ENCODE measurements around the gene PTPRN2. TPM values are rescaled to one million over a fixed set of nuclear protein-coding genes. Genes with fewer than 3 reads are reported as not detected.

PTPRN2 gene
- total and polyA plus RNA-seq, 2 of the 13 experiments (the other 11 are each of a cell fraction or from before 2014, with no cell fraction given) = 2.5 to 24.2 TPM

DNA sequence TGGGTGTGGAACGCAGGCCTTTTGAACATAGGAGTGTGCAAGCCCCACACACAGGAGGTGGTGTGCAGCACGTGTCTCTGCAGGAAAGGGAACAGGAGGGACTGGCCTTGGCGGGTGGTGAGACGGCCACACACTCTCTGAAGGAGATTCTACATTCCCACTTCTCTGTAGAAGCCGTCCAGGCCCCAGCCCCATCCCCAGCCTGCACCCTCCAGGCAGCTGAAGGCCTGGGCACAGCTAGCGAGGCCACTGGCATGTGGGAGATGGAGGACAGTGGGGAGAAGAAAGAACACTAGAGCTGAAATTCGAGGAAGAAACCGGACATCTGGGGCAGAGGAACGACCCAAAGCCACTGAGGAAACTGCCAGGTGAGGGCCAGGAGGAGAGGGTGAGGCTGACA is 743.5 kb downstream of the PTPRN2 start:
- 52% methylated on average over 9 of the region's 9 CpGs for WGBS (ENCODE audit: low lambda C conversion rate)
- Histone ChIP-seq H2AFZ (ENCODE audit: low read length) (no peak overlapping the region), H3K27me3 (ENCODE audit: control insufficient read depth in 1 of 2, insufficient read depth in 2 of 2, low read length in 2 of 2) (peaks cover 3 to 21% of the 10 kb centered on the region in 2 experiments; a peak in 2 of 5 replicates), H3K4me3 (replicated peaks in 1 of 3; ENCODE audit: insufficient read depth in 1 of 3, low read depth in 2 of 3, low read length in 3 of 3) (no peak overlapping the region), H3K36me3 (replicated peaks in 1 of 2; ENCODE audit: control insufficient read depth in 1 of 2, insufficient read depth in 2 of 2, low read length in 2 of 2) (no peaks in the 10 kb centered on the region), H3K4me2 (ENCODE audit: low read depth, low read length) (no peak overlapping the region), H3K9ac (ENCODE audit: insufficient read depth, low read depth, low read length) (no peak overlapping the region), H3K9me3 (ENCODE audit: low read length) (no peaks in the 10 kb centered on the region), H3K4me1 (ENCODE audit: insufficient read depth, low read length) (no peaks in the 10 kb centered on the region), H4K20me1 (ENCODE audit: insufficient read depth, low read length) (peaks cover 13% of the 10 kb centered on the region; the same call in 1 of the 2 replicates), H3K79me2 (ENCODE audit: insufficient read depth, low read length) (no peaks in the 10 kb centered on the region), H3K27ac (ENCODE audit: extremely low read length, insufficient read depth, low read length) (no peak overlapping the region)
- intact Hi-C loops (cut with micrococcal nuclease; ENCODE audit: unreplicated experiment) (no loop called here), in situ Hi-C loops (cut with HindIII; ENCODE audit: extremely low pct_ligation_motif_present, low pct_unique_long_range_greater_than_20kb) (no loop called here)
- FAIRE-seq = no peak
- BruUV-seq (replicated peaks) = no TSS peak
- ATAC-seq = no peak
- TF ChIP-seq NCOA5 (CRISPR knock-in tag; IDR thresholded peaks at IDR 0.05) (no peak), SRY (CRISPR knock-in tag; IDR thresholded peaks at IDR 0.05) (no peak), ZFP90 (CRISPR knock-in tag; IDR thresholded peaks at IDR 0.05; ENCODE audit: borderline replicate concordance) (no peak), SMAD3 (CRISPR knock-in tag; IDR thresholded peaks at IDR 0.05) (no peak)
- TF ChIP-seq, protein P1, sequence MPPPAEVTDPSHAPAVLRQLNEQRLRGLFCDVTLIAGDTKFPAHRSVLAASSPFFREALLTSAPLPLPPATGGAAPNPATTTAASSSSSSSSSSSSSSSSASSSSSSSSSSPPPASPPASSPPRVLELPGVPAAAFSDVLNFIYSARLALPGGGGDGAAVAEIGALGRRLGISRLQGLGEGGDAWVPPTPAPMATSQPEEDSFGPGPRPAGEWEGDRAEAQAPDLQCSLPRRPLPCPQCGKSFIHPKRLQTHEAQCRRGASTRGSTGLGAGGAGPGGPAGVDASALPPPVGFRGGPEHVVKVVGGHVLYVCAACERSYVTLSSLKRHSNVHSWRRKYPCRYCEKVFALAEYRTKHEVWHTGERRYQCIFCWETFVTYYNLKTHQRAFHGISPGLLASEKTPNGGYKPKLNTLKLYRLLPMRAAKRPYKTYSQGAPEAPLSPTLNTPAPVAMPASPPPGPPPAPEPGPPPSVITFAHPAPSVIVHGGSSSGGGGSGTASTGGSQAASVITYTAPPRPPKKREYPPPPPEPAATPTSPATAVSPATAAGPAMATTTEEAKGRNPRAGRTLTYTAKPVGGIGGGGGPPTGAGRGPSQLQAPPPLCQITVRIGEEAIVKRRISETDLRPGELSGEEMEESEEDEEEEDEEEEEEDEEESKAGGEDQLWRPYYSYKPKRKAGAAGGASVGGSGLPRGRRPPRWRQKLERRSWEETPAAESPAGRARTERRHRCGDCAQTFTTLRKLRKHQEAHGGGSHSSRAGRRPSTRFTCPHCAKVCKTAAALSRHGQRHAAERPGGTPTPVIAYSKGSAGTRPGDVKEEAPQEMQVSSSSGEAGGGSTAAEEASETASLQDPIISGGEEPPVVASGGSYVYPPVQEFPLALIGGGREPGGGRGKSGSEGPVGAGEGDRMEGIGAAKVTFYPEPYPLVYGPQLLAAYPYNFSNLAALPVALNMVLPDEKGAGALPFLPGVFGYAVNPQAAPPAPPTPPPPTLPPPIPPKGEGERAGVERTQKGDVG (CRISPR knock-in tag; IDR thresholded peaks at IDR 0.05; ENCODE audit: borderline replicate concordance) = no peak
- ChIA-PET CTCF (ENCODE audit: low intra/inter-chr PET ratio, low total read pairs) (no interaction called here), POLR2A (no interaction called here)
- DNase-seq (ENCODE audit: low spot score) = no peak
